HG02588 (cell line): ENCODE data around the gene YPEL2.

Experiments
- ATAC-seq: cut with Tn5 transposase; IDR thresholded peaks from one replicate; pipeline ENCODE4 v1.9.1; 2021; ENCODE audit warnings: mild to moderate bottlenecking, moderate library complexity; ENCODE audit not compliant: unreplicated experiment

YPEL2 gene

DNA sequence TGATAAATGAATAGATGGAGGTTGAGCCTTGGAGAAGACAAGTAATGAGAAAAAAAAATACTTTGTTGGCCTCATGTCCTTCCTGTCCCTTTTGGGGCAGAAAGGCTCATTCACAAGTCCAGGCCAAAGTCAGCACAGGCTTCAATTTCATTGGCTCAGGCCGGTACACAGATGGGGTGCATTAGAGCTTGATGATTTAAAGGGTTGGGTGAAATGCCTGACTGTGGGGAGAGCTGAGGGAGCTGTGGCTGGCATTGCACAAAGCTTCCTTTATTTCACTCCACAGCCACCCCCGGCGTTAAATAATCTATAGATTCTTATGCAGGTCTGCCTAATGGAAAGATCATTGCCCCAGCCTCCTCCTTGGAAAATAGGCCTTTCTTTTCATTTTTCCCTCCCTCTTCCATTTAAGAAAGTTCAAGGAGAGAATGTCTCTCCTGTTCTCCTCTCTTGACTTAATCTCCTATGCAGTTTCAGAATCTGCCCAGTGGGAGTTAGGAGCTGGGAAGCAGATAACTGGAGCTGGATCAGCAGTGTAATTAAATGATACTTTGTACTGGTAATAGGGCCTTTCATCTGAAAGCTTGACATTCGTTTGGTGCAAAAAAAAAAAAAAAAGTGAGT, 24.4 kb downstream of the YPEL2 start:
- no peak for ATAC-seq

DNA sequence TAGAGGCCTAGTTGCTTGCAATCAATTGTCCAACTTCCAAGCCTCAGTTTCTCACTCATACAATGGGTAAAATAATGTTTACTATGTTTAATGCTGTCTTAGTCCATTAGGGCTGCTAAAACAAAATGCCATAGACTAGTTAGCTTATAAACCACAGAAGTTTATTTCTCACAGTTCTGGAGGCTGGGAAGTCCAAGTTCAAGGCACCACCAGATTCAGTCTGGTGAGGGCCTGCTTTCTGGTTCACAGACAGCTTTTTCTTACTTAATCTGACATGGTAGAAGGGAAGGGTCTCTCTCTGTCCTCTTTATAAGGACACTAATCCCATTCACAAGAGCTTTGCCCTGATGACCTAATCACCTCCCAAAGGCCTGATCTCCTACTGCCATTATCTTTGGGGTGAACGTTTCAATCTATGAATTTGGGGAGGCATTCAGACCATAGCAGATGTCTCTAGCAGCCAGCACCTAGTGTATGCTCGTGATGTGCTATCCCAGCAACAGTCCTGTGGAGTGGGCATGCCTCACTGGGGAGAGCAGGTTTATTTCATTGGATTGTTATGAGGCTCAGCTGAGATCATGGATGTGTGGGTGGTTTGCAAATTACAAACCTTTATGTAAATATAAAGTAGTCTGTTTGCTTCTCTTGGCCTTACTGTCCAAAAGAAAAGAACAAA, 25.2 kb downstream of the YPEL2 start:
- ATAC-seq, result no peak

DNA sequence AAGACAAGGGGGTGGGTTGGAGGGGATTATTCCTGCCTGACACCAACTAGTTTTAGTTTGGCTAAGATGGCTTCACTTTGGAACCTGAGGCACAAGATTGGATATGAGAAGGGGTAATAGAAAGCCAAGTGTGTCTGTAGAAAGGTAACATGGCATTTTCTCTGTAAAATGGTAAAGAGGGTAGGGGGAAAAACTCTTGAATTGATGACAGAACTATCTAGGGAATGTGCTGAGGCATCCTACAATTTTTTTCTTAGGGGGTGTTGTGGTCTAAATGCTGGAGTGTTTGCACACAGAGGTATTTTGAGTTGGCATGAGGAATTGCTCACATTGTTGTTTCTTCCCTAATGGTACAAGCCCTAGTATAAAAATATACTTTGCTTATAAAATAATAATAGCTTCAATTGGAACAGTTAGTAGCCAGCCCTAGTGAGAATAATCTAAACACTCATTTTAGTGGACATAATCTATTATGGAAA, 25.8 kb downstream of the YPEL2 start:
- no peak for ATAC-seq

DNA sequence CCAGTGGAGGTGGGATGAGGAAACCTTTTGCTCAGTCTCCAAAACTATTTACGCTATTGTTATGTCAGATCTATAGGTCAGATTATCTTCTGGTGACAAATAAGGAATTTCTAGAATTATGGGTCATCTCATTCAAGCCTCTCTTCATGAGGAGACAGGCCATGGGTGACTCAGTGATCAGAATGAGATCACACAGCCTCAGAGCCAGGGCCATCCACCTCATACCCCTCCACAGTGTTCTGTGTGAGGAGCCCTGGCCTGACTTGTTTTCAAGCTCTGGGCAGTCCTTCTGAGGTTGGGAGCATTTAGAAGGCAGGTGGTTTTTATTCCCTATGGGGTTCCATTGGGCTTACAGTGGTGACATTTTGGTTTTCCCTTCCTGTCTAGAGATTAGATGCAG, 26.5 kb downstream of the YPEL2 start:
- no peak for ATAC-seq

DNA sequence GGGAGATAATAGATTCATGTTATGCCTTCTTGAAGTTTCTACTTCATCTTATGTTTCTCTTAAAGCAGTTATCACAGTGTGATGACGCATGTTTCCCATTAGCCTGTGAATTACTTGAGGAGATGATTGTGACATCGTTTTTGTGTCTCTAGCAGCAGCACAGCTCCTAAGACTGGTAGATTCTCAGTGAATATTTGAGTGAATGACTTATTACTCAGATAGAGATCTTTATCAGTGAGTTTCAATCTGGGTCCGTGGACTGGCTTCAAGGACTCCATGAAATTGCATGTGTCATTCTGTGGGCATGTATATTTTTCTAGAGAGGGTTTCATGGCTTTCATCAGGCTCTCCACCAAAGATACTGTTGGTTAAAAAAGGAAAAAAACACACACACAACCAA, 29.9 kb downstream of the YPEL2 start:
- no peak for ATAC-seq

DNA sequence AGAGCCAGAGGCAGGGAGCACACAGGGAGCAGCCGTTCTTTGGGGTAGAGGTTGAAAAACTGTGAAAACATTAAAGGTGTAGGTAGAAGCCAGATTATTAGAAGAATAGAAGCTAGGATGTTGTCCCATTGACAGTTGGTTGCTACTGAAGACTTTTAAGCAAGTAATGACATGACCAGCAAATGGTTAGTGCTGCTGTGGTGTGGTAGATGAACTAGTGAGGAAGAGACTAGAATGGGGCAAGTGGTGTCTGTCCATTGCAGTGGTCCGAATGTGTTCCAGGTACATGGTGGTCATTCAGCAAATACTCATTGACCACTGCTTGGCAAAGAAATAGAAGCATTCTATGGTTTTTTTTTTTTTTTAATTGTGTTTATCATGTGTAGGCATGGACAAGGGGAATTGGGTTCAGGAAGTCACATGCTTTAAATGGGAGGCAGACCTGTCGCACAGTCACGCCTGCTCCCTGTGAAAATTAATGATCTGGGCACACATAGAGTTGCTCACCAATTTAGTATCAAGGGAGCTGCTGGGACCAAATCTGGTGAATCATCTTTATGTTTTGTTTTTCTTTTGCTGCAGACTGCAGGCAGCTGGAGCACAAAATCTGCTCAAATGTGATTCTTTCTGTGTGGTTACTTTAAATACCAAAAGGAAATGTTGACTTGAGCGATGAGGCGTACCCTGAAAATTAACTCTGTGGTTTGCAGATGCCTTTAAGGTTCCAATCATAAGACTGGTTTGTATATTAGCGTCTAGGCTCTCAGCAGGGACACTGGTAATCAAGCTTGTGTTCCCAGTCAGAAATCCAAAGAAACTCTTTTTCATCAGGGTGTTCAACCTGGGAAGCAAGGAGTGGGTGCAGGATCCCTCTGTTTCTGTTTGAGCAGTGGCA, 30.7 kb downstream of the YPEL2 start:
- ATAC-seq, result no peak

DNA sequence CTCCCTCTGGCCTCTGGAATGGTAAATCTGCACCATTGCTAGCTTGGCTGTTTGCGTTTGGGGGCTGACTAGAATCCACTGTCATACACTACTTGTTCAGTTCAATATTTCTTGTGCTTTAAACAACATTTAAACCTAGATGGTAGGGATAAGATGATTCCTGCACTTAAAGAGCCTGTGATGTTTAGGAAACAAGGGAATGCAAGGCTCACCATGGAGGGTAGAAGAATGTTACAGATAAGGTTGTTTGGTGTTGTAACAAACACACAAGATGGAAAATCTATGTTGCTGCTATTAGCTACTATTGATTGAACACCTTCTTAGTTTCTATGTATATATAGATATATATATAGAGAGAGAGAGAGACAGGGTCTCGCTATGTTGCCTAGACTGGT, 31.4 kb downstream of the YPEL2 start:
- ATAC-seq, result no peak

DNA sequence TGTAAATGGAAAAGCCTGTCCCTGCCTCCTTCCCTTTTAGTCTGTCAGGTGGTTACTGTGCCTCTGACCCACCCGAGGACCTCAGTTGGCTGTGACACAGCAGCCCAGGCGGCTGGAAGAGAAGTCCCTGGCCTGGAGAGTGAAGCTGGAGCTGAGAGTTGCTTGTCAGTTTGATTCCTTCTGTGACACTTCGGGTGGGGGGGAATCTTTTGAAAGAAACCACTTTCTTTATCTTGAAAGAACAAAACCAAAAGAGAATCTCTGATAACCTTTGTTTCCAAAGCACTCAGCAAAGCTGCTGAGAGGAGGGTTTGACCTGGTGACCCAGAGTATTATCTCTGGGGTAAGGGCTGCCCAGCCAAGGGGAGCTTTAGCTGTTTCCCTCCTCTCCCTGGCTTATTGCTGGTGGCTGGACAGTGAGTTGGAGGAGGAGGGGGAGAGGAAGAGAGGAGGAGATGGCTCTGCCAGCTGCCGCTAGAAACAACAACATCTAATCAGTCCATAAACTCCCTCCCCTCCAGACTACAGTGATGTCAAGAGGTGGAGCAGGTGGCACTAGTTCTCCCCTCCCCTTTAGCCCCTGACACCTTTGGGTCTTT, 34.0 kb downstream of the YPEL2 start:
- ATAC-seq, result no peak

DNA sequence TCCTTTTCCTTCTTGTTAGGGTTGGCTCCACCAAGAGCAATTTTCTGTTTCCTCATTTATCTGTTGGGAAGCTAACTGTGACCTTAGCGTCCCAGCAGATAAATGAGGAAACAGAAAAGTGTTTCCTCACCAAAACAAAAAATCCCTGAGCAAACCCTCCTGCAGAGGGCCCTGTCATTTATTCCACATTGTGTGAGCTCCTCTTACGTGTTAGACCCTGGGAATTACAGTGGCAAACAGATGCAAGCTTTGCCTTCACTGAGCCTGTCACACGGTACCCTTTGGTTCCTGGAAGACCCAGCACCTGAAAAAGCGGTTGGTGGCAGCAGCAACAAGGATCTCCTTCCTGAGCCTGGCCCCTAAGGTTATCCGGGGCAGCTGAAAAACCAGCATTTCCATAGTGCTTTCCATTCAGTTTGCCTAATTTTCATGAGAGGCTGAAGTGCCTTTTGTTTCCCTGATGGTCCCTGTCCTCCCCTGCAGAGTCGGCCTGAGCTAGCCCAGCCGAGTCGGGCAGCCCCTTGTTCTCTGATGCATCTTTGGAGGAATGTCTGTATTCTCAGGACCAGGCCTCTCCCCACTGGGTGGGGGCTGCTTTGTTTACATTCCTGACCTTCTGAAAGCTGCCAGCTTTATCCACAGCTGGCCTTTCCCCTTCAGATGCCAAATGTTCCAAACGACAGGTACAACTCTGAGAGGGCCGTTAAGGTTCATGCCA, 34.7 kb downstream of the YPEL2 start:
- ATAC-seq, result no peak

DNA sequence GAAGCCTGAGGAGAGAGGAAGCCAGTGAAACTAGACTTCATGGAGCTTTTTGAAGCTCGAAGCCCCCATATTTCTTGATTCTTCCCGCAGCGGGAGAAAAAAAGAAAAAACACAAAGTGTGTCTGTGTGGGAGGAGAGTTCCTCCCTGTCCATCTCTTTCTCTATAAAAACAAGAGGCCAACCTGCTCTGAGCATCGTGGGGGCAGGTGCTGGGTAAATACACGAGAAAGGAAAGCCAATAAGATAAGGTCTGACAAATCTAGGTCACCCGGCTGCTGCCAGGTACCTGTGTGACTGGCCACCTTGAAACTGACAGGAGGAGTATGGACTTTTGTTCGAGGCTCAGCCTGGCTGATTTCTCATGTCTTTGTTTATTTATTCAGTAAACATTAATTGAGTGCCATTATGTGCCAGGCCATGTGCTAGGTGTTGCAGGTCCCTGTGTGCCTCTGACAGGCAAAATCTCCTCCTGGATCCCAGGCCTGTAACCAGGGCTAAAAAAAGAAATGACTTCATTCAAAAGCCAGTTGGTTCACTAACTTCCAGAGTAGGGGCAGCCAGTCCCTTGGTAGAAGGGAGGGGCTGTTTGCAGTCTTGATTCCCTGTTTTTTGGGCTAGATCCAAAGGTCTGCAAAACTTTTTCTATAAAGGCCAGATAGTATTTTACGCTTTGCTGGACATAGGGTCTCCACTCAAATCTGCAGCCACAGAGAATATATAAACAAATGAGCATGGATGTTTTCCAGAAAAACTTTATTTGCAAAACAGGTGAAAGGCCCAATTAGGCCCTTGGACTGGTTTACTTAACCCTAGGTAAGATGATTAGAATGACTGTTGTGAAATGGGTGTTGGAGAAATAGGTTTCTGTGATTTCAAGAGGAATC, 35.6 kb downstream of the YPEL2 start:
- ATAC-seq, result no peak

DNA sequence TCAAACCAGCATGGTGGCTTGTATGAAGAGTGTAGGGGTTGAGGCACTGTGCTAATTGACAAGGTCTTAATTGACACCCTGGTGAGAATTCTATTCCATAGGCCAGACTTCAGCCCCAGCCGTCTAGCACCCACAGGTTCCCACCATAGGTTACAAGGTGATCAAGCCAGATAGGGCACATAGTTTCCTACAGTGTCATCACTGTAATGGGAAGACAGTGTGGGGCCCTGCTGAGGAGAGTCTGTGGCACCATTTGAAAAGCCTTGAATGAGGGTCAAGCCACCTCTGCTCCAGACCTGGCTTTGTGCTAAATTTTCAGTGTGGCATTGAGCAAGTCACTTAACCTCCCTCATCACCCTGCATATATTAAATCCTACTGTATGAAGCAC, 36.2 kb downstream of the YPEL2 start:
- ATAC-seq, result no peak

DNA sequence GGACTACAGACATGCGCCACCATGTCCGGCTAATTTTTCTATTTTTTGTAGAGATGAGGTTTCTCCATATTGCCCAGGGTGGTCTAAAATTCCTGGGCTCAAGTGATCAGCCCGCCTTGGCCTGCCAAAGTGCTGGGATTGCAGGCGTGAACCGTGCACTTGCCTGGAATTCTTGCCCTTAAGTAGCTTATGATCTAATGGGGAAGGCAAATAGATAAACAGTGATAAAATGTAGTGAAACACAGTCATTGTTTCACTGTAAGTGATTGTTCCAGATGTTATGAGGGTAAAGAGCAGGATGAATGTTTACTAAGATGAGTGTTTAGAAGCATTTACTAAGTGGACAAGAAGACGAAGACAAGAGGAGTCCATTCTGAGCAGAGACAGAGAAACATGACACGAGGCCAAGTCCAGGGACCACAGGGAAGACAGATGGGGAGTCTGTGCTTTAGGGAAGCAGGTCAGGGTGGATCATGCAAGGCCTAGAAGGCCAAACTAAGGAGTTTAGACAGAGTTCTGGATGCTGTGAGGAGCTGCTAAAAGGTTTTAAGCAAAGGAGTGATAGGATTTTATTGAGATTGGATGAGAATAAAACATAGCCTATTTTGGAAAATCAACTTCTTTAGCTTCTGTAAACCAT, 36.9 kb downstream of the YPEL2 start:
- ATAC-seq, result no peak

DNA sequence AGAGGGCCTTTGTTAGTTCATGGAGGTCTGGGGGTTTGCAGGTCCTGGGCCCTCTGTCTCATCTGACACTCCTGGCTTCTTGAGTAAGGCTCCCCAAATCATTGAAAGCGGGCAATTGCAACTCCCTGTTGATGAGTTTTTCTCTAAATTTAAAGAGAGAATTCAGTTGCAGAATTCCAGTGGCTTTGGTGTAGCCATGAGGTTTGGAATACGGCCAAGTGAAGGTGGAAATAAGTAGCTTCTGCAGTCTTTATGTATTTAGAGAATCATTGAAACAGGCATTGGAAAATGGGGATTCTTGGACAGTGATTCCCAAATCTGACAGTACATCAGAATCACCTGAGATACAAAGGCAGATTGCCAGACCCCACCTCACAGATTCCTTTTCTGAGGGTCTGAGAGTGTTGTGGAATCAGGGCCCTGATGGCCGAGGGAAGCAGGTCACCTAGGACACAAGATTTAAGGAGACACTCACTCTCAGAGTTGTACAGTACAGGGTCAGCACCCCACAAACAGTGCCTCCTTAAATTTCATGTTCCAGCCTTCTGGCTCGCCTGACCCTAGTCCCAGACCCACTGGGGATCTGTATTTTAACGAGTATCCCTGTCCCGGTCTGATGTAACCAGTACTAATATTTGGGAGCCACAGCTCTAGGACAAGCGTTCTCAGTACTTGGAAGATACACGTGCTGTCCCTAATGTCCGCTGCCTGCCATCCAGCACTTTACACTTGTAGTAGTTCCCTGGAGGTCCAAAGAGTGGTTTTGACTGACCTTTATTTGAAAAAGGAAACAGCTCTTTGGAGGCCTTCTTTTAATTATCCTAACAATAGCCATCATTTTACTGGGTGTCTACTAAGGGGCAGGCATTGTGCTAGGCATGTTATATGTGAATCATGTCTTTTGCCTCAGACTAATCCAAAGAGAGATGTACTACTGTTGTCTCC, 37.8 kb downstream of the YPEL2 start:
- no peak for ATAC-seq

DNA sequence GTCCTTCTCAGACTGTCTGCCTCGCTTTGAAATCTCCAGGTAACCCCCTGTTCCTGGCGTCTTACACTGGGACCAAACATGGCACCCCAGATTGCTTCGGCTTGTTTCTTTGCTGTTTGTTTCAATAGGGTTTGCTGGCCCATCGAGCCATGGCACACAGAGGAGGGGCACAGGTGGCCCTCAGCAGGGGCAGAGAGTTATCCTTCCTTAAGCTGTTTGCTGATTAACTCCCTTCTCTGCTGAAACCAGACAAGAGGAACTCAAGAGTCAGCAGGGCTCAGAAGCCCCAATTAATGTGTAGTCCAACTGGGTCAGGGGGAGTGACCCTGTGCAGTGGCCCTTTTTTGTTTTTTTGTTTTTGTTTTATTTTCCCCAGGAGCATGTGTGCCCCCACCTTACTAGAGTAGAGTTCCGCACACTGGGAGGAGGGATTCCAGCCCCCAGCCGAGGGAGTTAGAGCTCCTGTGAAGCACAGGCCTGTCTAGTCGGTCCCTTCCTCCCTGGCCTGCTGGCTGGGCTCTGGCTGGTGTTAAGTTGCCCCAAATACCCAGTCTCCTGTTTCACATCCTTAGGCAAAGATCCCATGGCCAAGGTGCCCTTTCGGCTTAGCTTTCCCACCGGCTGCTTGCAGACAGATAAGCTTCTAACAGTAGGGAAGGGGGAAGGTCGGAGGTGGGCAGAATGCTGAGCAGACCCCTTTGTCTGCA, 39.3 kb downstream of the YPEL2 start:
- ATAC-seq, result no peak

DNA sequence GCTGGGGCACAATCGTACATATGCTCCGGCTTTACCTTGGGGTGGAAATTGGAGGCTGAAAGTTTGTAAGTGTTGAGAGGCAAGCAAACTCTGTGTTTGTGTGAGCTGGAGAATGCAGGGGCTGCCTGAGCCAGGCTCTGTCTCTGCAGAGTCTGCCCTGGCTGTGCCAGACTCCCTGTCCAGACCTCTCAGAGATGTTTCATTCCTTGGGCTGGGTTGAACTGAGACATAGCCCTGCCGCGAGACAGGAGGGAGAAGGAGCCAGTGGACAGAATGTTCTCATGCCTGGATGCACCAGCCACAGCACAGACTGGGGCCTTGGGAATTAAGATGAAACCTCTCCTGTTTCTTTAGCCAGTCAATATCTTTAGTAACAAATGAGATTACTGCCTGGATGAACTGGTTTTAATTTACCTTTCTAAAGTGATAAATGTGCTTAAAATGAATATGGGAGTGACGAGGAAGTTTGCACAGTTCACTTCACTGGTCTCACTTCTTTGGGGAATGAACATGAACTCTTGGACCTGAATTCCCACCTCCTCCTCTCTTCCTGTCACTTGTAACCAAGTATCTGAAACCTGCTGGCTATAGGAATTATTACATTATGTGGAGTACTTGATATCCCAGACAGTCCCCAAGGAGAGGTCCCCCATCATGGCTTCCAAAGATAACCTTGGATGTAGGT, 40.1 kb downstream of the YPEL2 start:
- no peak for ATAC-seq

DNA sequence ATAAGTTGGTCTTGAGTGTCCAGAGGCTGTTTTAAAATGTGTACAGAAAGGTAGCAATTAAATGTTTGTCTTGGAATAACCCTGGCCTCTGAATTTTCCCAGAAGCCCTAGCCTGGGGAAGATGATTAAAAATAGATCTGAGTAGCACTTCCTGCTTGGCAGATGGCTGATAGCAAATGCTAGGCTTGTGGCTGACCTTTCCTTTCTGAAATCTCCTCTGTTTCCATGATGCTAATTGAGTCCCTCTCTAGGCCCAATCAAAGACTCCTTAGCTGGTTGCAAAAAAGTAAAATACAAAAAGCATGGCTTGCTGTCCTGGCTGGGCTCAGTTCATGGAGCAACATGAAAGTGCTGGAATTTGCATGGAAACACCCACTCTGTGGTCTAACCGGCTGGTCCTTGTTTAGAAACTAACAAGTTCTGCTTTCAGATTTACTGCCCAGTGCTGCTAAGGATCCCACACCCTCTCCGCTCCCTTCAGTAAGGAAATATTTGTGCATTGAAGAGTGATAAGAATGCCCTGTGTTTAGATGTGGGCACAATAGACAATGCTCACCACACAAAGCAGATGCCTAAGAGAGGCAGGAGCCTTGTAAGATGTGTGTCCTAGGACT, 40.8 kb downstream of the YPEL2 start:
- ATAC-seq, result peak; percentile 62
